Measurements from ENCODE around the gene PLRG1. TPM values are rescaled to one million over a fixed set of nuclear protein-coding genes. Genes with fewer than 3 reads are reported as not detected.
A peak's percentile ranks its signal among the peaks of the same experiment; 100 is the strongest.

Gene PLRG1
- polyA plus RNA-seq, 3 donors, result 34.6 to 56.1 (median 52.5) TPM

GRCh38 chr4:154492288-154492687 lies 57.9 kb downstream of the PLRG1 start:
- Histone ChIP-seq H3K9me3 (replicated peaks in 1 of 2; ENCODE audit: control insufficient read depth in 1 of 2, insufficient read depth in 1 of 2, low read length in 2 of 2) (peaks cover 0 to 18% of the 10 kb centered on the region in 2 donors), H3K9ac (ENCODE audit: insufficient read depth, low read length, poor library complexity, severe bottlenecking) (no peak overlapping the region), H3K27me3 (ENCODE audit: control insufficient read depth in 2 of 2, insufficient read depth in 2 of 2, low read length in 2 of 2) (peaks cover 40 to 77% of the 10 kb centered on the region in 2 donors), H3K4me3 (replicated peaks in 1 of 3; ENCODE audit: low read depth in 2 of 3, low read length in 3 of 3) (peak overlapping the region in 1 of 3 experiments; percentile 50), H3K4me2 (replicated peaks; ENCODE audit: extremely low read depth, low read length, poor library complexity, severe bottlenecking) (peak overlapping the region; percentile 44), H4K20me1 (ENCODE audit: insufficient read depth, low read length) (no peaks in the 10 kb centered on the region), H3K27ac (ENCODE audit: low read depth in 1 of 2, low read length in 2 of 2) (no peak overlapping the region), H3K4me1 (ENCODE audit: control insufficient read depth in 1 of 2, insufficient read depth in 2 of 2, low read length in 2 of 2) (peaks cover 8 to 18% of the 10 kb centered on the region in 2 donors), H3K79me2 (ENCODE audit: insufficient read depth, low read length) (no peaks in the 10 kb centered on the region), H3K36me3 (replicated peaks in 1 of 2; ENCODE audit: control insufficient read depth in 1 of 2, insufficient read depth in 2 of 2, low read length in 2 of 2) (no peaks in the 10 kb centered on the region), H2AFZ (ENCODE audit: insufficient read depth, low read depth, low read length, poor library complexity, severe bottlenecking) (no peak overlapping the region)
- Mint-ChIP-seq H3K9me3 (peaks cover 0 to 25% (median 12%) of the 10 kb centered on the region in 7 donors), H3K4me1 (peaks cover 22% of the 10 kb centered on the region), H3K27ac (no peak overlapping the region), H3K4me3 (peak overlapping the region in 1 of 2 donors; percentile 92), H3K36me3 (peaks cover 0 to 10% of the 10 kb centered on the region in 2 donors), H3K27me3 (ENCODE audit: low read depth in 3 of 3) (peaks cover 49 to 78% (median 60%) of the 10 kb centered on the region in 3 donors)
- TF ChIP-seq CTCF (IDR thresholded peaks at IDR 0.05), result no peak
- no peak for DNase-seq
- intact Hi-C loops (cut with micrococcal nuclease), result no loop called here
- WGBS (ENCODE audit: insufficient coverage), result 6% methylated on average over 14 of the region's 16 CpGs

DNA sequence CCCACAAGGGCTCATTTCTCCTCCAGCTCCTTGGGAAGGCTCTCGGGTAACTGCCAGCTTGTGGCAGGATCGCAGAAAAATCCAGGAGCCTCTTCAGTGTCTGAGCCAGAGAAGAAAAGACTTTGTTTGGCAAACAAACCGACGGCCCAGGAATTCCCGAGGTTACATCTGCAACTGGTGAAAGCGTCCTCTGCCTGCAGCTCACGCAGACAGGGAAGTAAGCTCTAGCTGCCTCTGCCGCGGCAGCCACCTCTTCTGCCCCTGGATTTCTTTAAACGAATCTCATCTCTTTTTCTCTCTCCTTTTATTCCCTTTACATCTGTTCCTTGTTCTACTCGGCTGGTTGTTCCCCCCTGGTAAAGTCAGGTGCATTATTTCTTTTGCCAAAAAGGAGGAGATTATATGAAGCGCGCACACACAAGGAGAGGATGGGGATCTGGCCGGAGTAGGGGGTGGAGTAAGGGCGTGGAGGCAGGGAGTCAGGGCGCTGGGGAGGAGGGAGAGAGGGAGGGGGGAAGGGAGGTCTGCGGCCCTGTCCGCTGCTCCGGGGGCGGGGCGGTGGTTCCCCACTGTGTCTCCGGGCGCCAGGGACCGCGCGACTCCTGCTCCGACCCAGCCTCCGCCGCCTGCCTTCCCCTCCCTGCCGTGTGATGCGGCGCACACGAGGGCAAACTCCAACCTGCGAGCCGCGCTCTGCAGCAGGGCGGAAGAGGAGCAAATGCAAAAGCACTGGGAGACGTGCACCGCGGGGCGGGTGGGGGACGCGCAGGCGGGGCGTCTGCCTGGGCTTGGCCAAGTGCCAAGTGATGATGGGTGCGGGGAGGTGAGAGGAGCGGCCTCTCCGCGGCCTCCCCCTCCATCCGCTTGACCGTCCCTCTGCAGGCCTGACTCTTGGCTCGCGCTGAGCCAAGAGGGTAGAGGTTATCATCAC lies 58.6 kb downstream of the PLRG1 start, which contains the start of gene DCHS2:
TSS of gene DCHS2 (minus strand) at position 459 of the 931 bp plus-strand sequence. CDS start at position 15, 444 bp downstream.
- Mint-ChIP-seq H3K36me3 (peaks cover 0 to 10% of the 10 kb centered on the region in 2 donors), H3K9me3 (peaks cover 0 to 25% (median 12%) of the 10 kb centered on the region in 7 donors), H3K27ac (no peak within 1 kb of the TSS), H3K4me1 (peaks cover 22% of the 10 kb centered on the region), H3K27me3 (ENCODE audit: low read depth in 3 of 3) (peaks cover 53 to 77% (median 58%) of the 10 kb centered on the region in 3 donors), H3K4me3 (peak within 1 kb of the TSS; percentile 68 to 92)
- no peak within 1 kb of the TSS for H3K9ac ChIP-seq (ENCODE audit: insufficient read depth, low read length, poor library complexity, severe bottlenecking)
- H4K20me1 ChIP-seq (ENCODE audit: insufficient read depth, low read length), result no peaks in the 10 kb centered on the region
- peaks cover 8 to 18% of the 10 kb centered on the region in 2 donors for H3K4me1 ChIP-seq (ENCODE audit: control insufficient read depth in 1 of 2, insufficient read depth in 2 of 2, low read length in 2 of 2)
- H2AFZ ChIP-seq (ENCODE audit: insufficient read depth, low read depth, low read length, poor library complexity, severe bottlenecking), result peak within 1 kb of the TSS; percentile 30
- under 1% methylated on average over 29 of the region's 53 CpGs for WGBS (ENCODE audit: insufficient coverage)
- no peaks in the 10 kb centered on the region for H3K36me3 ChIP-seq (replicated peaks in 1 of 2; ENCODE audit: control insufficient read depth in 1 of 2, insufficient read depth in 2 of 2, low read length in 2 of 2)
- H3K79me2 ChIP-seq (ENCODE audit: insufficient read depth, low read length), result no peaks in the 10 kb centered on the region
- intact Hi-C loops (cut with micrococcal nuclease), result no loop called here
- peaks cover 44 to 78% of the 10 kb centered on the region in 2 donors for H3K27me3 ChIP-seq (ENCODE audit: control insufficient read depth in 2 of 2, insufficient read depth in 2 of 2, low read length in 2 of 2)
- no peak for DNase-seq
- peaks cover 0 to 18% of the 10 kb centered on the region in 2 donors for H3K9me3 ChIP-seq (replicated peaks in 1 of 2; ENCODE audit: control insufficient read depth in 1 of 2, insufficient read depth in 1 of 2, low read length in 2 of 2)
- H3K27ac ChIP-seq (ENCODE audit: low read depth in 1 of 2, low read length in 2 of 2), result no peak within 1 kb of the TSS
- no peak for TF ChIP-seq CTCF (IDR thresholded peaks at IDR 0.05)
- peak within 1 kb of the TSS in 1 of 3 experiments; percentile 50 for H3K4me3 ChIP-seq (replicated peaks in 1 of 3; ENCODE audit: low read depth in 2 of 3, low read length in 3 of 3)
- H3K4me2 ChIP-seq (replicated peaks; ENCODE audit: extremely low read depth, low read length, poor library complexity, severe bottlenecking), result peak within 1 kb of the TSS; percentile 44
